Eye (tissue), 1 donor: ENCODE results near the gene PIP4K2A.
"Not testable (repeated sequence)": the region's sequence is repeated elsewhere in the genome, so short reads cannot be mapped to it uniquely, and the experiment has no call there.

Source experiments
- DNase-seq: peaks from one replicate; pipeline ENCODE4 v3.0.0-alpha.2; 2015

PIP4K2A gene

DNA sequence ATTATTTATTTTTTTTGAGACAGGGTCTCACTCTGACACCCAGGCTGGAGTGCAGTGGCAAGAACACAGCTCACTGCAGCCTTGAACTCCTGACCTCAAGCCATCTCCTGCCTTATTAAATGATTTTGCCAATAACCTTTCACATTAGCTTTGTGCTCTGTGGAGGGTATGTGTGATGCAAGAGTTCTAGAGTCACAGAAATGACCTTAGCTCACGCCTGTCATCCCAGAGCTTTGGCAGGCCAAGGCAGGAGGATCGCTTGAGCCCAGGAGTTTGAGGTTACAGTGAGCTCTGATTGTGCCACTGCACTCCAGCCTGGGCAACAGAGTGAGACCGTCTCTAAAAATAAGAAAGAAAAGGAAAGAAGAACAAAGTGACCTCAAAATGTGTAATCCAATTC, 4.3 kb upstream of the PIP4K2A start:
- not testable (repeated sequence) for DNase-seq

DNA sequence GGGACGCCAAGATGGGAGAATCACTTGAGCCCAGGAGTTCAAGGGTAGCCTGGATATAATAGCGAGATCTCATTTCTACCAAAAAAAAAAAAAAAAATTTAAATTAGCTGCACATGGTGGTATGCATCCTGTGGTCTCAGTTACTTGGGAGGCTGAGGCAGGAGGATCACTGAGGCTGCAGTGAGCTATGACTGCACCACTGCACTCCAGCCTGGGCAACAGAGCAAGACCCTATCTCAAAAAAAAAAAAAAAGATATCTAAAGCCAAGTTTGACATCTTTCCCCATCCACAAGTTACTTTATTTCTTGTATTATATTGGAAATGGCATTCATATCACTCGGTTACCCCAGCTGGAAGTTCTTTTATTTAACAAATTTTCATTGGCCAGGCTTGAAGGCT, 3.4 kb upstream of the PIP4K2A start:
- DNase-seq, result no peak

DNA sequence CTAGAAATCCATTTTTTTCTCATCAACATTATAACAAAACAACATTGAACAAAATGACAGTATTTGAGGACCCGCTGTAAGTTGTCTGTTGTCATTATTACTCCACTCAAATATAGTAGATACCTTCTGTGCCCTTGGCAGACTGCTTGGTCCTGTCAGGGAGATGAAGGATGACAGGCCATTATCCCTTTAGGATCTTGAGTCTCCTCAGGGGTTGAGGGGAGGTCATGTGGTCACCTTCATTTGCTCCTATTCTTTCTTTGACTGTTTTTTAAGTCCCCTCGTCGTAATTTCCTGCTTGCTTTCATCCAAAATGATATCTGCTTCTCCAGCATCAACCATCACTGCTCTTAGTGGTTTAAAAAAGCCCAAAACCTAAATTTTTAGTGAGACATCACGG, 2.6 kb upstream of the PIP4K2A start:
- DNase-seq, result no peak

DNA sequence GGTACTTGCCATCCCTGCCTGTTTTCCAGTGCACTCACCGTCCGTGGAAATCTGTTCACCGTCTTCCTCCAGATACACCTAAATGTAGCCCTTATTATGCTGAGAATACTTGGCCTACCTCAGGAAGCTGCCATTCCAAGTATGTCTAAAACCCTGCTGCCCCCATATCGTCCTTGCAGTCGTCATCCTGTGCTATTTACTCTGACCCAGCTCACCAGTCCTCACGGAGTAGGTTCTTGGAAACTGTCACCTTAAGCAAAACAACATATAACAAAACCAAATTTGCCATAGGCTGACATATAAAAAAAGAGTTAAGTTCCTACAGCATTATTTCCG, 880 bp upstream of the PIP4K2A start:
- no peak for DNase-seq

DNA sequence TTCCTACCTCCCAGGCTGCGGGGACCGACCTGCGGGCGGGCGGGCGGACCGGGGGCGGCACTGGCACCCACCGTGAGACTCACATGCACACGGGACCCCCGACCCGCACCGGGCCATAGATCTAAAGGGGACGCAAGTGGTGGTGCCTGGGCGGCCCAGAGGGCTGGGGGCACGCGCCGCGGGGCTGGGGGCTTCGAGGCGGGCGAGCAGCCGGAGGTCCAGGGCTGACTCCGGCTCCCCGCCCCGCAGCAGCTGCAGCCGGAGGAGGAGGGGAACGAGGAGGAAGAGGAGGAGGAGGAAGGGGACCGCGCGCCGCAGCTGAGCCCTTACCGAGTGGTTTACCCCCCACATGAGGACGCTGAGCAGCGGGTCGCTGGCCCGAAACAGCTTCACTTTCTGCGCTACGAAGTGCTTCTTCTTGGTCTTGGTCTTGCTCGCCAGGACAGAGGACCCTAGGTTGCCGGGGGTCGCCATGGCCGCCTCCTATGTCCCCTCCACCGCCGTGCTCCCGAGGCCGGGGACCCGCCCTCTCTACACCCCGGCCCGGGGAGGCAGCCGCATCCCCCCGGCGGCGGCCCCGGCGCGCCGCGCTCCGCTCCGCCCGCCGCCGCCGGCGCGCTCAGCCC, 412 bp downstream of the PIP4K2A start:
- DNase-seq, result peak; percentile 81

DNA sequence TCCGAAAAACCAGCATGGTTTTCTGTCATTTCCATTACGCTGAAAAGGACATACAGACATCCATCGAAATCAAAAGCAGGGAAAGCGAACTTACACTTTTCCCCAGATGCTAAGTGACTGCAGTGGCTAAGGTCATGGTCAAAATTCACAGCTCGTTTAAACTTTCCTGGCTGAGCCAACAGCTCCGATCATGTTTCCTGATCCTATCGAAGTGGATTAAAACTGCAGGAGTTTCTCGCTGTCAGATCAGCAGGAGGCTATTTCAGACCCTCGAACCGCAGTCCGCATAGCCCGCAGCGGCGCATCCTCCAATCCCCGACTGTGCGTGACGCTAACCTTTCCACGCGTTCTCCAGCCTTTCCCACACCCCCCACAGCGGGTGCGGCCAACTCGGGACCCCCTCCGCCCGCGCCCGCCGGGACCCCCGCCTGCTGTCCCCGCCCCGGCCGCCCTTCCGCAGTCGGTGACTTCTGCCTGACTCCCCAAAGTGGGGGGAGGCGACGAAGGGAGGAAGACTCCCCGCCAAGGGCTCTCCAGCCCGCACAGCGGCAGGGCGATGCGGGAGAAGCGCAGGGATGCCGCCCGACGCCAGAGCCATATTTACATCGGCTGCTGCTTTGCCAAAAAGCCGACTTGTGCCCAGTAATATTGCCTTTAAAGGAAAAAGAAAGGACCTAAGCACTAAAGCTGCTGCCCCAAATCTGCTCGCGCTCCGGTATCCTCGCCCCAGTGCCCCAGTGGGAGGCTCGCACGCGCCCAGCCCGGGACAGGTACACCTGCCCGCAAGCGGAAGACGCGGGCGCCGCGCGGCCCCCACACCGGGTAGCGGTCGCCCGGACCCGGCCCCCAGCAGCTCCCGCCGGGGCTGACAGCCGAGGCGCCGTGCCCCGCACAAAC, 1.2 kb downstream of the PIP4K2A start:
- DNase-seq, result peak; percentile 67

DNA sequence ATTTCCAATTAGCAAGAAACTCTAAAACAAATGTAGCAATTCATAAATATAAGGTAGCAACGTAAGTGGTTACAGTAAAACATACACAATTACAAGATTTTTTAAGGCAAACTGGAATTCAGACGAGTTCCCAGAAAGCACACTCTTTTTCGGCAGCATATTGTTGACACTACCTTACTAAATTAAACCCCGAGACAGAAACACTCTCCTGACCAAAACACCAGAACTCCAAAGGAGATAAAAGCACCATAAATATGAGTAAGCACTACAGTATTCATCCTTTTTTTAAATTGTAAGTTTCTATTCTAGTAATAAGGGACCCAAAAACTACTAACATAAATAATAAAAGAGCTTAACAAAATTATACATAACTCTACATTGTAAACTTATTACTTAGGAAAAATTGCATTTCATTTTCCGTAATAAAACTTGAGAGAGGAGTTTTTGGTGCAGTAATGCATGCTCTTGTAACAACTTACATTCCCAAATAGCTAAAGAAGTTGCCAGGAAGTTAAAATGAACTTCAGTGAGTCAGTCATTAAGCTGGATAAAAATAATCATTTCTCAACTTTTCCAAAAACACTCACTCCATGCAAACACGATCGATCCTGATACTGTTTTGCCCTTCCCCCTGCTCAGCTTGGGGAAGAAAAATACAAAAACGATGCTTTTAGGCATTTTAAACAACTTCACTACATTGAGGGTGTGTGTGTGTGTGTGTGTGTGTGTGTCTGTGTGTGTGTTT, 2.0 kb downstream of the PIP4K2A start:
- no peak for DNase-seq

DNA sequence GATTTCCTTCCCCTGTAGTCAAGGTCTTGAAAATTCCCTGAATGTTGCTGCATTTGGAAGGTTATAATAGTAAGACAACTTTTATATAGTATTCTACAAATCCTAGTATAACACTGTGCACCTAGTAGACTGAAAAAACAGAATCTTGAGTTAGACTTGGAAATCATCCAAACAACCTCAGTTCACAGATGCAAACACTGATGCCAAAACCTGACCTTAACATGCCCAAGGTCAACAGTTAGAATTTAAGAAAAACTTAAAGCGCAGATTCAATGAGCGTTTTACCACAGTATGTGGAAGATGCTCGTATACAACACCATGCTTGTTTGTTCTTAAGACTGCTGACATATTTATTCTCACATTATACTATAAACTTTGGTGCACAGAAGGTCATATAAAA, 3.0 kb downstream of the PIP4K2A start:
- DNase-seq, result no peak

DNA sequence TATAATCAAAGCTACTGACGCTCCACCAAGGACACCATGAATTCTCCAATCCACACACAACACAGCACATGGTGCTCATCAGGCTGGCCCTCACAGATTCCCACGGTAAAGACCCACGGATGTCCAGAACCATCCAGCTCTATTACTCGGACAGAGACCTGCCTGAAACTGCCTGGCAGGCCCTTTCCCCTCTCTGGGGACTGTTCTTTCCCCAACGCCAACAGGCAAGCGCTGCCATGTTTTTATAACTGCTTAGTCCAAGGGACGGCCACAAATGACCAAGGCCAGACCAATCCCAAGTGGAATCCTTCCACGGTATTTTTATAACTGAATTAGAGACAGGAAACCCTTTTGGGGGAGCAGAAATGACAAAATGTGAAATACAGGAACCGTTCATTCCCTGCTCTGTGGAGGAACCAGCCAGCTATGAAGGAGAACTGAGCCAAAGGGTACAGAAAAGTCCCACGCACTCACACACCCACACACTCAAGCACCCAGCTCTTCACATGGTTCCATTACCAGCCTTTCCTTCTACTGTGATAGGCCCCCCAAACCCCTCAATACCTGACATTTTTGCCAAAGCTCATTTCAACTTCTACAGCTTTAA, 4.1 kb downstream of the PIP4K2A start:
- DNase-seq, result no peak

DNA sequence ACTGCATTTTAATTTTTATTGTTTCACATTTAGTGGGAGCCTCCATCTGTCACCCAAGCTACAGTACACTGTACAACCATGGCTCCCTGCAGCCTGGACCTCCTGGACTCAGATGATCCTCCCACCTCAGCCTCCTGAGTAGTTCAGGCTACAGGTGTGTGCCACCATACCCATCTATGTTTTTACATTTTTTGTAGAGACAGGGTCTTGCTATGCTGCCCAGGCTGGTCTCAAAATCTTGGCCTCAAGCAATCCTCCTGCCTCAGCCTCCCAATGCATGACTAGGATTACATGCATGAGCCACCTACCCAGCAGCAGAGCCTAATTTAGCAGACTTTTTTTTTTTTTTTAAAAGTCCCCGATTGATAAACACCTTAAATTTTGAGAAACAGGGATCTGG, 5.6 kb downstream of the PIP4K2A start:
- DNase-seq, result no peak

DNA sequence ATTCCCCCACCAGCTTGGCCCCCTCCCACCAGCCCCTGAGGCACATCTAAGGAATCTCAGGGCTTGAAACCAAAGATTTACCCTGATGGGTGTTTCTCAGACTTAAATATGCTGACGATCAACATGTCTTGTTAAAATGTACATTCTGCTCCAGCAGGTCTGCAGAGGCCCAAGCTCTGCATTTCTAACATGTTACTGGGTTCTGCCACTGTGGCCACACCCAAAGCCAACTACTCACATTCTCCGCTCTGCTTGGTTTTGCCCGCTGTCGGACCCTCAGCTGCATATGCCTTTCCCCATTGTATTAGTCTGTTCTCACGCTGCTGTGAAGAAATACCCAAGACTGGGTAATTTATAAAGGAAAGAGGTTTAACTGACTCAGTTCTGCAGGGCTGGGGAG, 8.9 kb downstream of the PIP4K2A start:
- no peak for DNase-seq

DNA sequence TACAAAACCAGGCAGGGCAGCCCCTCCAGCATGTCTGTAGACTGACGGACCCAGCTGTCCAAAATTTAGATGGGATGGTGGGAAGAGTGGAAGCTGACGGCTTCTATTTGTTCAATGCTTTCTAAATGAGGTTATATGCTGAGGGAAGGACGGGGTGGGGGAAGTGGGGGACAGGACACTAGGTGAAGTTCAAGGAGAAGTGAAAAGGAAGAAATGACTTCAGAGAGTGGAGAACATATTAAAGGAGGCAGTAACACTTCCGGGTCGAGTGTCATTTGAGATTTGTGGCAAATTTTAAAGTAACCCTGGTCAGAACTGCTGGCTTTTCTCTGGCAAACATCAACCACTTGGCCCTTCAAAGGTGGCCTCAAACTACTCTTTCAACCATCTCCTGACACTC, 9.4 kb downstream of the PIP4K2A start:
- no peak for DNase-seq

DNA sequence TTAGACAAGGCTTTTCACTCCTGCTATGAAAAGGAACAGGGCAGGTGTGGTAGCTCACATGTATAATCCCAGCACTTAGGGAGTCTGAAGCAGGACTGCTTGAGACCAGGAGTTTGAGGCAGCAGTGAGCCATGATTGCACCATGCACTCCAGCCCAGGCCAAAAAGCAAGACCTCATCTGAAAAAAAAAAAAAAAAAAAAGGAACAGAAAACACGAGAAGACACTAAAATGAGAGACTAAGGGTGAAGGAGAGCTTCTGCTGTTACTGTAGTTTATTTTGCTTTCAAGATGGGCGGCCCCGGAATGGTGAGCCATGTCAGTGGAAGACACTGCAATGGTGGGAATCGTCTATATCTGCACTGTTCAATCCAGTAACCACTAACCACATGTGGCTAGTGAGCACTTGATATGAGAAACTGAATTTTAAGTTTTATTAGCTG, 9.9 kb downstream of the PIP4K2A start:
- DNase-seq, result no peak

DNA sequence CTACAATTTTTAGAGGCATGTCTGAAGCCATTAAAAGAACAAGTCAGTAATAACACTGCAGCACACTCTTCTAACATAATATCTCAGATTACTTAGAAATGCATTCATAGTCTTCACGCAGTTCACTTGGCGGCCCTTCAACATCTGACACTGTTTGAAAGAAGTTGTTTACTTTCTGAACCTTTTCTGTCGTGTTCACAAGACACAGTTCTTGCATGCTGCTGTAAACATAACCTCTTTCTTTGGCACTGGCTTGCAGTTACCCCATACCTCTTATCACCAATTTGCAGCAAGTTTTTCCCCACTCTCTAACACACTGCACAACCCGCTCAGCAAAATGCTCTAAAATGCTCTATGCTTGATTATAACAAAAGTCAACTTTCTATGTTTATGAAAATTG, 12.0 kb downstream of the PIP4K2A start:
- no peak for DNase-seq

DNA sequence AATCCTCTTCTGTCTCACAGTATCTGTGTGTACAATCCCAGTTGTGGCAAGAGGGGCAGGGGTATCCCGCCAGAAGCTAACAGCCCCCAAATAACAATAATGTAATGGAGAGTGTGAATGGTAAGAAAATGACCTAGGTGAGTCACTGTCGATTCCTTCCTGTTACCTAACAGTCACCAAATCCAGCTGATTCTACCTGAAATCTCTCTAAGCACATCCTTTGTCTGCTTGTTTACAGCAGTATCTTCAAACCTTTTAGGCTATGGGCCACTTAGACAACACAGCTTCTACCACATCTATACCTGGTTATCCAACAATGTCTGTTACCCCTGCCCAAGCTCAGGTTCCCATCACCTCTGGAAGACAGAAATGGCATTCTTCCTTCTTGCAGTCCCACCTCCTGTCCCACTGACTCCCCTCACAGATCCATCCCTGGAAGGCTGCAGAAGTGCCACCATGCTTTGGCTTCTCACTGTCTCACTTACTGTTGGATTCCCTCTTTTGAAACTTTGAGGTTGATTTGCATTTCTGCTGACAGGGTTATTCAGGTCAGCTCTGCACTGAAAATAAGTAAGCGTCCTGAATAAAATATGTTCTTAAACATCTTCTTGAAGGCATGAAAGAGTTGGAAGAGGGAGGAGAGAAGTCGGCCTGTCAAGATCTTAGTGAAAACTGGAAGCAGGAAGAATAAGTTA, 13.1 kb downstream of the PIP4K2A start:
- DNase-seq, result no peak

DNA sequence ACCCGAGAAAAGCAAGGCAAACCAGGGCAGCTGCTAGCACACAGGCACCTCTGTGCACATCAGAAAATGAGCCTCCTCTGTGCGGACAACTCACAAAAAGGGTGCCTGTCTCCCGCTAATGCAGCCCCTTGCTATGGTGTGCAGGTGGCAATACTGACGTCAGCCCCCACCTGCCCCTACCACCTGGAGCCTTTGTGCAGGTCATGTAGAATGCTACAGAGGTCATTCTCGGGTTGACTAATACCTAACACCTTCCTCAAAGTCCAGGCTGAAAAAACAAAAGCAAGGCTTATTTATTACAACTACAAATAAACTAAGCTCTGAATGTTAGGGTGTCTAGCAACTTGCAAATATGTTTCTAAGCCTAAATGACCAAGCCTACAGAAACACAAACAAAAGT, 13.9 kb downstream of the PIP4K2A start:
- DNase-seq, result no peak

DNA sequence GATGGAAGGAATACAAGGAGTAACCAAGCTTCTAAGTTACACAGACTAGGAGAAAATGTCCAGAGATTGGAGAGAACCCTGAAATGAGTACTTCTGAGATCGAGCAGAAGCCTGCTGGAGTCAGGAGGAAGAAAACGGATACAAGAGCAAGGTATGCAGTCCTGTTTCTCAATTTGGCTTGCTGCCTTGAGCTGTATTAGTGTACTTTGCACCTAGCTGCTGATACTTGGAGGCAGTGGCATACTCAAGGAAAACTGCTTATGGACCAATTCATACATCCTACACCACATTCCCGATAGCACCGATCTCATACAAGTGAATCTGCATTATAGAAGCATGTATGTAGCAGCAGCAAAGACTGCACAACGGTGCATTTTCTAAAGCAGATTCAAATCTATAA, 14.4 kb downstream of the PIP4K2A start:
- no peak for DNase-seq

DNA sequence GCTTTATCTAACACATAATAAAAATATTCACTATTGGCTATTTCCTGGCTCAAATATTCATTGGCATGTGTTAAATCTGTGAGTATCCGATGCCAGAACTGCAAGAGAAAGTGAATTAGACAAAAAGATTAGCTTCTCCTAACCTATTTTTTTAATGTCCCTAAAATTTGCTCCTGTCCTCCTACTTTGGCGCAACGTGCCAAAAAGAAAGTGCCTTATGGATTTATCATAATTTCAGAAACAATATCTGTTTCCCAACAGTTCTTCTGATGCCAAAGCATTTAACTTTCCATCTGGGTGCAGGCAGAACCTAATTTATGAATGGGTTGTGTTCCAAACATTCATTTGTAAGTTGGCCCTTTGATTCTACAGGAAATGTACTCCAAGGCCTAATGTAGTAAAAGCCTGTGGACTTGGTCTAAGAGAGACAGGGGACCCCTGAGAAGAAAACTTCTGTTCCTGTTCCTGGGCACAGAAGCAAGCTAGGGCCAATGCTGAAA, 15.4 kb downstream of the PIP4K2A start:
- DNase-seq, result no peak

DNA sequence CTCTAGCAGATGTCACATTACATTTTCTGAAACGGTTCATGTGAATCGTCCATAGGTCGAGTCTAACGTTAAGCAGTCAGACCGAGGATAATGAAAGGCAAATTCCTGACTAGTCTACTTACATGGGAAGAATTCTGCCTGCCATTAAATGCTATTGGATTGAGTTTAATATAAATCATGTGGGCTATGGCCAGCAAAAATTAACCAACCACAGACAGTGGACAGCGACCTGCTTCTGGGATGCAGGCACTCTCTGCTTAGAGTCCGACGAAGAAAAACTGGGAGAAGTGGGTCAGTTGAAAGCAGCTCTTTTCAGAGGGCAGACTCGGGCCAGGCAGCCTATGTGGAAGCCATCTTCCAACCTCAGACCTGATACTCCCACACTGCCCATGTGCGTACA, 16.6 kb downstream of the PIP4K2A start:
- DNase-seq, result no peak

DNA sequence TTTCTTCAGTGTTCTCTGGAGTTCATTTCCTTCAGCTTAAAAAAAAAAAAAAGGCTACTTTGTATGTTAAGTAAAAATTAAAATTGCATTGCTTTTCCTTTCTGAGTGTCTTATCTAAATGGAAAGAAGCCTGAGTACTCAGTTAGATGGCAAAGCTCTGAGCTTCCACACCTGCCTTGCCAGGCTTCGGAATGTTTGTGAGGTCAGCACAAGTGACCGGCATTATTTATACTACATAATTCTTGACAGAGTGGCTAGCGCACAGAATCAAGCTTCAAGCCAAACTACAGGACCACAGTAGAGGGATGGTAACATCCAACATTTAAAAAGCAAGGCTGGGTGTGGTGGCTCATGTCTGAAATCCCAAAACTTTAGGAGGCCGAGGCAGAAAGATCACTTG, 17.3 kb downstream of the PIP4K2A start:
- DNase-seq, result no peak

DNA sequence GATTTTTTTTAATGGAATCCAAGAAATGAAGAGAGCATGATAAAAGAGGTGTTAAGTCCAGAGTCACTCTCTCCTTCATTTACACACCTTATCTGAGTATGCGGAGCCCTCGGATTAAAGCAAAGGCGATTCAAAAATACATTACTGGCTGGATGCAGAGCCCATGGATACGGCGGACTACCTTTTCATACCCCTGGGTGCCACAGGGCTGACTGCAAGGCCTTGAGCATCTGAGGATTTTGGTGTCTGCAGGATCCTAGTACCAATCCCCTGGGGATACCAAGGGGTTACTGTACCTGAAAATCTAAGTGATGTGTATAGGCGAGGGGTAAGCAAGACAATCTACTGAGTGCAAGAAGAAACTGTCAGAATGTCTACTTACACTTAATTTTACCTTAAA, 20.5 kb downstream of the PIP4K2A start:
- DNase-seq, result no peak

DNA sequence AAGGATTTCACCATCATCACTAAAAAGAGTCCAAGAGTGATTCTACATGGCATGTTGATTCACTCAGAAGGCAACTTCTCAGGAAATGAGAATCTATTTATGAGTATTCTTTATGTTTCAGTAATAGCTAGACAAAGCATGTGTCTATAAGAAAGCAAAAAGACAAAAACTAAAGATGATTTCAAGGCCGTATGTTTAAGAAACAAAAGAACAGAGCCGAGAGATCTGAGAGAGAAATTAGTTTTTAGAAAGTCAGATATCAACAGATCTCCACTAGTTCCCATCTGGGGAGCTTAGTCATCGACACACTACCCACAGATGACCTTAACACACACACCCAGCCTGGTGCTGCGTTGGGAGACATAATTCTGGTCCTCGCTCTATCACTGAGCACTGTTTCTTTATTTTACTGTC, 21.0 kb downstream of the PIP4K2A start:
- DNase-seq, result no peak

DNA sequence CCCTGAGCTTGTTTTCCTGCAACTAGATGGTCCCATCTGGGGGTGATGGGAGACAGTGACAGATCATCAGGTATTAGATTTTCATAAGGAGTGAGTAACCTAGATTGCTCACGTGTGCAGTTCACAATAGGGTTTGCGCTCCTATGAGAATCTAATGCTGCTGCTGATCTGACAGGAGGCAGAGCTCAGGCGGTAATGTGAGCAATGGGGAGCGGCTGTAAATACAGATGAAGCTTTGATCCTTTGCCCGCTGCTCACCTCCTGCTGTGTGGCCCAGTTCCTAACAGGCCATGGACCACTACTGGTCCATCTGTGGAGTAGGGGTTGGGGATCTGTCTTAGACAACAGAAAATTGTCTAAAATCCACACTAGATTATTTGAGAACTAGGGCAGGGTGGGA, 22.3 kb downstream of the PIP4K2A start:
- not testable (repeated sequence) for DNase-seq
